22Rv1 (cell line): ENCODE results near the gene CALML3.

Experiments used
- ZFX ChIP-seq: fragments of 450-650 bp; IDR thresholded peaks from 2 replicates; pipeline ENCODE4 v1.6.1; 2017; ENCODE audit warnings: antibody characterized with exemption, borderline replicate concordance
- TF ChIP-seq, protein P1 (sequence below): fragments of 450-650 bp; IDR thresholded peaks from 2 replicates; pipeline ENCODE4 v1.5.1; 2017; ENCODE audit warnings: mild to moderate bottlenecking

DNA sequence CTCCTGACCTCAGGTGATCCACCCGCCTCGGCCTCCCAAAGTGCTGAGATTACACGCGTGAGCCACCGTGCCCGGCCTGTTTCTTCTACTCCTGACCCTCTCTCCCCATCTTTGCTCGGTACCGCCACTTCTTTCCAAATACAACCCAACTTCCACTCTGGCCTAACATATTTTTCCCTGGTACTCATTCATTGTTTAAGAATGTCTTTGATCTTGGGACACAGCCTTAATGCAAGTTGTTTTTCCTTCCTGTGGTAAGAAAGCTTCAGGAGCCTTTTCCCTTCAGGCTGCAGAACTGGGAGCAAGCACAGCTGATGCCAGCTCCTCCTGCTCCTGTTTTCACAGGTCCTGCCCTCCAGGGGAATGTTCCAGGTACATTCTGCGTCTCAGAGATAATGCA, 13.7 kb downstream of the CALML3 start:
- TF ChIP-seq, protein P1, sequence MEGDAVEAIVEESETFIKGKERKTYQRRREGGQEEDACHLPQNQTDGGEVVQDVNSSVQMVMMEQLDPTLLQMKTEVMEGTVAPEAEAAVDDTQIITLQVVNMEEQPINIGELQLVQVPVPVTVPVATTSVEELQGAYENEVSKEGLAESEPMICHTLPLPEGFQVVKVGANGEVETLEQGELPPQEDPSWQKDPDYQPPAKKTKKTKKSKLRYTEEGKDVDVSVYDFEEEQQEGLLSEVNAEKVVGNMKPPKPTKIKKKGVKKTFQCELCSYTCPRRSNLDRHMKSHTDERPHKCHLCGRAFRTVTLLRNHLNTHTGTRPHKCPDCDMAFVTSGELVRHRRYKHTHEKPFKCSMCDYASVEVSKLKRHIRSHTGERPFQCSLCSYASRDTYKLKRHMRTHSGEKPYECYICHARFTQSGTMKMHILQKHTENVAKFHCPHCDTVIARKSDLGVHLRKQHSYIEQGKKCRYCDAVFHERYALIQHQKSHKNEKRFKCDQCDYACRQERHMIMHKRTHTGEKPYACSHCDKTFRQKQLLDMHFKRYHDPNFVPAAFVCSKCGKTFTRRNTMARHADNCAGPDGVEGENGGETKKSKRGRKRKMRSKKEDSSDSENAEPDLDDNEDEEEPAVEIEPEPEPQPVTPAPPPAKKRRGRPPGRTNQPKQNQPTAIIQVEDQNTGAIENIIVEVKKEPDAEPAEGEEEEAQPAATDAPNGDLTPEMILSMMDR: no peak
- no peak for TF ChIP-seq ZFX
